ENCODE data around the gene BEND7. TPM values are rescaled to one million over a fixed set of nuclear protein-coding genes. Genes with fewer than 3 reads are reported as not detected.

Gene BEND7
- total and polyA plus RNA-seq, 4 donors: 4.9 to 27.6 (median 10.4) TPM

GRCh38 chr10:13489035-13489599 lies 39.7 kb downstream of the BEND7 start:
- Histone ChIP-seq H3K36me3 (ENCODE audit: control insufficient read depth in 4 of 4, insufficient read depth in 4 of 4, low read length in 4 of 4) (peaks cover 0 to 10% (median 2%) of the 10 kb centered on the region in 4 donors), H3K4me1 (ENCODE audit: control insufficient read depth in 5 of 5, insufficient read depth in 5 of 5, low read length in 5 of 5) (no peaks in the 10 kb centered on the region), H3K9me3 (ENCODE audit: control insufficient read depth in 4 of 4, insufficient read depth in 3 of 4, low read length in 3 of 4) (no peaks in the 10 kb centered on the region), H3K27me3 (ENCODE audit: control insufficient read depth in 3 of 3, insufficient read depth in 3 of 3, low read length in 2 of 3) (no peaks in the 10 kb centered on the region), H3K9ac (ENCODE audit: insufficient read depth in 1 of 2, low read length in 2 of 2) (no peak overlapping the region), H3K4me3 (no peak overlapping the region), H3K27ac (ENCODE audit: low read depth in 1 of 2, low read length in 1 of 2) (no peak overlapping the region)
- TF ChIP-seq CTCF (IDR thresholded peaks at IDR 0.05; ENCODE audit: control extremely low read depth, extremely low read depth): no peak
- ATAC-seq (ENCODE audit: insufficient read depth, low FRiP score) (no peak), DNase-seq (no peak)
- WGBS, 2 donors: 97% methylated on average over 7 of the region's 7 CpGs

GRCh38 chr10:13485623-13486022 lies 43.2 kb downstream of the BEND7 start:
- 88 to 98% methylated on average over 1 of the region's 1 CpG for WGBS, 2 donors

GRCh38 chr10:13483951-13484350 lies 44.9 kb downstream of the BEND7 start:
- Histone ChIP-seq H3K27me3 (ENCODE audit: control insufficient read depth in 3 of 3, insufficient read depth in 3 of 3, low read length in 2 of 3) (no peaks in the 10 kb centered on the region), H3K9me3 (ENCODE audit: control insufficient read depth in 4 of 4, insufficient read depth in 3 of 4, low read length in 3 of 4) (no peaks in the 10 kb centered on the region), H3K4me1 (ENCODE audit: control insufficient read depth in 5 of 5, insufficient read depth in 5 of 5, low read length in 5 of 5) (peaks cover 0 to 6% (median 0%) of the 10 kb centered on the region in 5 donors), H3K27ac (ENCODE audit: low read depth in 1 of 2, low read length in 1 of 2) (no peak overlapping the region), H3K9ac (ENCODE audit: insufficient read depth in 1 of 2, low read length in 2 of 2) (no peak overlapping the region), H3K4me3 (no peak overlapping the region), H3K36me3 (ENCODE audit: control insufficient read depth in 4 of 4, insufficient read depth in 4 of 4, low read length in 4 of 4) (peaks cover 0 to 5% (median 1%) of the 10 kb centered on the region in 4 donors)
- no peak for DNase-seq
- TF ChIP-seq CTCF (IDR thresholded peaks at IDR 0.05; ENCODE audit: control extremely low read depth, extremely low read depth): no peak
- 47 to 83% methylated on average over 9 of the region's 9 CpGs for WGBS, 2 donors
- ATAC-seq (ENCODE audit: insufficient read depth, low FRiP score): no peak

More at GRCh38 chr10:13485623-13486022, 43.2 kb downstream of the BEND7 start:
- H3K9ac ChIP-seq (ENCODE audit: insufficient read depth in 1 of 2, low read length in 2 of 2): no peak overlapping the region
- H3K27me3 ChIP-seq (ENCODE audit: control insufficient read depth in 3 of 3, insufficient read depth in 3 of 3, low read length in 2 of 3): no peaks in the 10 kb centered on the region
- H3K4me1 ChIP-seq (ENCODE audit: control insufficient read depth in 5 of 5, insufficient read depth in 5 of 5, low read length in 5 of 5): peaks cover 0 to 6% (median 0%) of the 10 kb centered on the region in 5 donors
- no peak for TF ChIP-seq CTCF (IDR thresholded peaks at IDR 0.05; ENCODE audit: control extremely low read depth, extremely low read depth)
- DNase-seq: no peak
- peaks cover 0 to 6% (median under 1%) of the 10 kb centered on the region in 4 donors for H3K36me3 ChIP-seq (ENCODE audit: control insufficient read depth in 4 of 4, insufficient read depth in 4 of 4, low read length in 4 of 4)
- no peak for ATAC-seq (ENCODE audit: insufficient read depth, low FRiP score)
- no peak overlapping the region for H3K27ac ChIP-seq (ENCODE audit: low read depth in 1 of 2, low read length in 1 of 2)
- H3K4me3 ChIP-seq: no peak overlapping the region
- H3K9me3 ChIP-seq (ENCODE audit: control insufficient read depth in 4 of 4, insufficient read depth in 3 of 4, low read length in 3 of 4): no peaks in the 10 kb centered on the region

GRCh38 chr10:13483073-13483472 lies 45.7 kb downstream of the BEND7 start:
- no peaks in the 10 kb centered on the region for H3K27me3 ChIP-seq (ENCODE audit: control insufficient read depth in 3 of 3, insufficient read depth in 3 of 3, low read length in 2 of 3)
- H3K9me3 ChIP-seq (ENCODE audit: control insufficient read depth in 4 of 4, insufficient read depth in 3 of 4, low read length in 3 of 4): no peaks in the 10 kb centered on the region
- 74 to 83% methylated on average over 3 of the region's 3 CpGs for WGBS, 2 donors
- H3K4me1 ChIP-seq (ENCODE audit: control insufficient read depth in 5 of 5, insufficient read depth in 5 of 5, low read length in 5 of 5): peaks cover 0 to 6% (median 0%) of the 10 kb centered on the region in 5 donors
- peaks cover 0 to 5% (median 1%) of the 10 kb centered on the region in 4 donors for H3K36me3 ChIP-seq (ENCODE audit: control insufficient read depth in 4 of 4, insufficient read depth in 4 of 4, low read length in 4 of 4)
- H3K9ac ChIP-seq (ENCODE audit: insufficient read depth in 1 of 2, low read length in 2 of 2): no peak overlapping the region
- ATAC-seq (ENCODE audit: insufficient read depth, low FRiP score) (no peak), DNase-seq (no peak)
- H3K27ac ChIP-seq (ENCODE audit: low read depth in 1 of 2, low read length in 1 of 2): no peak overlapping the region
- H3K4me3 ChIP-seq: no peak overlapping the region
- no peak for TF ChIP-seq CTCF (IDR thresholded peaks at IDR 0.05; ENCODE audit: control extremely low read depth, extremely low read depth)

All from lung (tissue), 12 donors.